ENCODE data around the gene VAT1L.

GRCh38 chr16:77759821-77760220 is 28.5 kb upstream of the VAT1L start:
- TF ChIP-seq CTCF (IDR thresholded peaks at IDR 0.05) (no peak), EZH2 (IDR thresholded peaks at IDR 0.05; ENCODE audit: borderline replicate concordance, insufficient read depth, low read depth, low read length, poor library complexity, severe bottlenecking) (no peak)

Data from B cell (primary cell).